HEK293 (cell line): Measurements from ENCODE around the gene LPP.

Experiments
- CTCF ChIA-PET: fragments of 350-600 bp; formaldehyde crosslinking; extraction: SDS; loops from one replicate; lab custom pipeline; 2021; ENCODE audit warnings: antibody characterized with exemption; lab: Yijun Ruan, JAX
- POLR2A ChIA-PET: fragments of 300-600 bp; formaldehyde crosslinking; extraction: SDS; loops from one replicate; lab custom pipeline; 2020; ENCODE audit warnings: antibody characterized with exemption, inconsistent platforms; lab: Yijun Ruan, JAX
- H3K27ac ChIP-seq: fragments of 200-500 bp; sonication (Bioruptor generic); 2 replicates; pipeline ENCODE4 v1.5.1; 2014; ENCODE audit warnings: low read depth, low read length, control low read depth, inconsistent platforms; ENCODE audit errors: extremely low read depth
- H3K36me3 ChIP-seq, 2 experiments: fragments of 200-500 bp in 1 of 2; sonication (Bioruptor generic) in 1 of 2; 1 replicate in 1 of 2; 2 replicates in 1 of 2; pipeline ENCODE4 v1.5.1; 2014 to 2017; ENCODE audit warnings: inconsistent platforms in 2 of 2, low read length in 2 of 2; ENCODE audit not compliant: control insufficient read depth in 2 of 2, insufficient read depth in 1 of 2
- H3K4me1 ChIP-seq: fragments of 200-500 bp; sonication (Bioruptor generic); 2 replicates; pipeline ENCODE4 v1.5.1; 2014; ENCODE audit warnings: mild to moderate bottlenecking, low read length, inconsistent platforms; ENCODE audit not compliant: control insufficient read depth, insufficient read depth
- H3K4me3 ChIP-seq: 2 replicates; pipeline ENCODE4 v1.5.1; 2011; ENCODE audit warnings: low read depth, mild to moderate bottlenecking, control low read depth, low read length, moderate library complexity
- H3K9me3 ChIP-seq: fragments of 200-500 bp; sonication (Bioruptor generic); 2 replicates; pipeline ENCODE4 v1.5.1; 2014; ENCODE audit warnings: low read depth, low read length, inconsistent platforms; ENCODE audit not compliant: control insufficient read depth, insufficient read depth
- GFI1B ChIP-seq: fragments of 450-650 bp; formaldehyde crosslinking; IDR thresholded peaks from 2 replicates; pipeline ENCODE4 v1.5.1; 2016; ENCODE audit warnings: missing biosample characterization, missing genetic modification characterization
- HOXA7 ChIP-seq: sonication (generic); formaldehyde crosslinking; IDR thresholded peaks from 2 replicates; pipeline ENCODE4 v1.8.1; 2022; ENCODE audit warnings: missing genetic modification reagents, borderline replicate concordance
- PRDM1 ChIP-seq: fragments of 450-650 bp; formaldehyde crosslinking; IDR thresholded peaks from 2 replicates; pipeline ENCODE4; 2016; ENCODE audit warnings: missing biosample characterization, missing genetic modification characterization
- TCF7L2 ChIP-seq: IDR thresholded peaks from 2 replicates; pipeline ENCODE4 v1.6.1; 2011; ENCODE audit warnings: low read depth, mild to moderate bottlenecking, inconsistent platforms, low read length, moderate library complexity, borderline replicate concordance
- ZBTB11 ChIP-seq: fragments of 450-650 bp; formaldehyde crosslinking; conservative IDR thresholded peaks from 2 replicates; pipeline ENCODE4 v1.5.1; 2016; ENCODE audit warnings: low read depth, missing biosample characterization, missing genetic modification characterization
- ZFP37 ChIP-seq: fragments of 450-650 bp; formaldehyde crosslinking; IDR thresholded peaks from 2 replicates; pipeline ENCODE4 v1.5.1; 2016; ENCODE audit warnings: missing biosample characterization, missing genetic modification characterization
- ZNF324 ChIP-seq: fragments of 450-650 bp; formaldehyde crosslinking; IDR thresholded peaks from 2 replicates; pipeline ENCODE4 v1.5.1; 2016; ENCODE audit warnings: missing biosample characterization, missing genetic modification characterization
- ZNF37A ChIP-seq: fragments of 450-650 bp; IDR thresholded peaks from 2 replicates; pipeline ENCODE4 v1.5.1; 2018; ENCODE audit warnings: missing biosample characterization, missing genetic modification characterization
- ZNF549 ChIP-seq: fragments of 450-650 bp; IDR thresholded peaks from 2 replicates; pipeline ENCODE4 v1.5.1; 2018; ENCODE audit warnings: missing biosample characterization, missing genetic modification characterization, mild to moderate bottlenecking, inconsistent platforms, moderate library complexity
- ZNF670 ChIP-seq: fragments of 450-650 bp; formaldehyde crosslinking; IDR thresholded peaks from 2 replicates; pipeline ENCODE4 v1.5.1; 2016; ENCODE audit warnings: missing biosample characterization, missing genetic modification characterization, low read depth
- TF ChIP-seq, protein P1 (sequence below): fragments of 450-650 bp; formaldehyde crosslinking; IDR thresholded peaks from 2 replicates; pipeline ENCODE4 v1.5.1; 2016; ENCODE audit warnings: missing biosample characterization, missing genetic modification characterization
- TF ChIP-seq, protein P2 (sequence below): fragments of 450-650 bp; formaldehyde crosslinking; IDR thresholded peaks from 2 replicates; pipeline ENCODE4 v1.5.1; 2016; ENCODE audit warnings: missing biosample characterization, missing genetic modification characterization

The LPP gene

GRCh38 chr3:188198760-188199327, 44.9 kb downstream of the LPP start:
- Histone ChIP-seq H3K27ac (no peak overlapping the region), H3K36me3 (no peaks in the 10 kb centered on the region), H3K9me3 (no peaks in the 10 kb centered on the region), H3K4me3 (no peak overlapping the region), H3K4me1 (peaks cover 9% of the 10 kb centered on the region)
- no peak for TF ChIP-seq ZFP37 (tag by site-specific recombination)
- TF ChIP-seq, protein P1, sequence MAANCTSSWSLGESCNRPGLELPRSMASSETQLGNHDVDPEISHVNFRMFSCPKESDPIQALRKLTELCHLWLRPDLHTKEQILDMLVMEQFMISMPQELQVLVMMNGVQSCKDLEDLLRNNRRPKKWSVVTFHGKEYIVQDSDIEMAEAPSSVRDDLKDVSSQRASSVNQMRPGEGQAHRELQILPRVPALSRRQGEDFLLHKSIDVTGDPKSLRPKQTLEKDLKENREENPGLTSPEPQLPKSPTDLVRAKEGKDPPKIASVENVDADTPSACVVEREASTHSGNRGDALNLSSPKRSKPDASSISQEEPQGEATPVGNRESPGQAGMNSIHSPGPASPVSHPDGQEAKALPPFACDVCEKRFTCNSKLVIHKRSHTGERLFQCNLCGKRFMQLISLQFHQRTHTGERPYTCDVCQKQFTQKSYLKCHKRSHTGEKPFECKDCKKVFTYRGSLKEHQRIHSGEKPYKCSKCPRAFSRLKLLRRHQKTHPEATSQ (tag by site-specific recombination), result no peak
- no peak for TF ChIP-seq ZNF37A
- ChIA-PET POLR2A (interaction anchor here (1.4 kb wide), 1 partner anchor 46 kb away, joined by 4 read pairs; no protein-coding TSS in a partner anchor), CTCF (interaction anchor here (0.7 kb wide), 1 partner anchor 151 kb away, joined by 4 read pairs; no protein-coding TSS in a partner anchor)

DNA sequence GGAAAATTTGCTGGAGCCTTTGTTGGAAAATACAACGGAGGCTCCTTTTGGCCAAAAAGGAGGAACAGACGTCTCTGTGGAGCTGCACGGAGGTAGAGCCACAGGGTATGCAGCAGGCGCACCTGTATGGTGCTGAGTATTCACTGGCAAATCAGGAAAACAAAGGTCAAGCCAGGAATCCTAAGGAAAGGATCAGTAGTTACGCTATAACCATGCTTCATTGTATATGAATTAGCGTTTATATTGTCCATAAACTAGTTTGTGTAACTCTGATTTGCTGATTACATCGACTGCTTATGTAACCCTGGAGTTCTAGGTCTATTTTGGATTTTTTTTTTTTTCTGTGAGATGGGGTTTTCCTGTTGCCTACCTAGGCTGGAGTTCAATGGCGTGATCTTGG, 45.4 kb downstream of the LPP start:
- Histone ChIP-seq H3K9me3 (no peaks in the 10 kb centered on the region), H3K4me3 (no peak overlapping the region), H3K4me1 (peaks cover 9% of the 10 kb centered on the region), H3K27ac (no peak overlapping the region), H3K36me3 (no peaks in the 10 kb centered on the region)
- no peak for TF ChIP-seq ZNF549
- TF ChIP-seq GFI1B (tag by site-specific recombination), result 0 out of 2 replicates have a peak, but pooled peaks have one; percentile 14
- TF ChIP-seq ZNF324 (tag by site-specific recombination), result no peak
- ChIA-PET CTCF (interaction anchor here (0.7 kb wide), 1 partner anchor 150 kb away, joined by 4 read pairs; no protein-coding TSS in a partner anchor), POLR2A (no interaction called here)

DNA sequence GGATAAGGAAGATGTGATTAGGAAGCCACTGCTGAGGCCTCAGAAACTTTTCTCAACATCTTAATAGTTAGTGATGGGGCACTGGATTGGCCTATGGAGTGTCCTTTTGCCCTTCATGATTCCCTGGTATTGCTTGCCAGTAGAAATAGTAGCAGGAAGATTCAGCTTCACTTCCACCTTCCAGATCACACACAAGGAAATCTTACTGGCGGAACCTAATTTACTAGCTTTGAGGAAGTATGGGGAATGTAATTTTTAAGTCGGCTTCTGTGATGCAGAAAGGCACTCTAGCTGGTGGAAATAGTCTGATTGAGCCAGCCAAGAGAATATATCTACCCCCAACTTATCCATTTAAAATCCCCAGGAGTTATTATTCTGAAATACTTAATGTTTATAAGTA, 46.5 kb downstream of the LPP start:
- ChIA-PET CTCF (no interaction called here), POLR2A (no interaction called here)
- H3K36me3 ChIP-seq, result no peaks in the 10 kb centered on the region
- H3K4me1 ChIP-seq, result peaks cover 9% of the 10 kb centered on the region
- no peak overlapping the region for H3K27ac ChIP-seq
- TF ChIP-seq PRDM1, result no peak
- TF ChIP-seq ZBTB11 (tag by site-specific recombination), result no peak
- no peak for TF ChIP-seq TCF7L2
- no peak for TF ChIP-seq ZNF670 (tag by site-specific recombination)
- TF ChIP-seq, protein P2, sequence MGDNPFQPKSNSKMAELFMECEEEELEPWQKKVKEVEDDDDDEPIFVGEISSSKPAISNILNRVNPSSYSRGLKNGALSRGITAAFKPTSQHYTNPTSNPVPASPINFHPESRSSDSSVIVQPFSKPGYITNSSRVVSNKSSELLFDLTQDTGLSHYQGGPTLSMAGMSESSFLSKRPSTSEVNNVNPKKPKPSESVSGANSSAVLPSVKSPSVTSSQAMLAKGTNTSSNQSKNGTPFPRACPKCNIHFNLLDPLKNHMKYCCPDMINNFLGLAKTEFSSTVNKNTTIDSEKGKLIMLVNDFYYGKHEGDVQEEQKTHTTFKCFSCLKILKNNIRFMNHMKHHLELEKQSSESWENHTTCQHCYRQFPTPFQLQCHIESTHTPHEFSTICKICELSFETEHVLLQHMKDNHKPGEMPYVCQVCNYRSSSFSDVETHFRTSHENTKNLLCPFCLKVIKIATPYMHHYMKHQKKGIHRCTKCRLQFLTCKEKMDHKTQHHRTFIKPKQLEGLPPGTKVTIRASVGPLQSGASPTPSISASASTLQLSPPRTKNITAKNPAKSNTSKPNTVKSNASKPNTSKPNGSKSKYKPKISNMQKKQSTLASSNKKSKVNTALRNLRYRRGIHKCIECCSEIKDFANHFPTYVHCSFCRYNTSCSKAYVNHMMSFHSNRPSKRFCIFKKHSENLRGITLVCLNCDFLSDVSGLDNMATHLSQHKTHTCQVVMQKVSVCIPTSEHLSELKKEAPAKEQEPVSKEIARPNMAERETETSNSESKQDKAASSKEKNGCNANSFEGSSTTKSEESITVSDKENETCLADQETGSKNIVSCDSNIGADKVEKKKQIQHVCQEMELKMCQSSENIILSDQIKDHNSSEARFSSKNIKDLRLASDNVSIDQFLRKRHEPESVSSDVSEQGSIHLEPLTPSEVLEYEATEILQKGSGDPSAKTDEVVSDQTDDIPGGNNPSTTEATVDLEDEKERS (tag by site-specific recombination), result no peak
- no peak for TF ChIP-seq HOXA7
- no peak overlapping the region for H3K4me3 ChIP-seq
- H3K9me3 ChIP-seq, result no peaks in the 10 kb centered on the region
